K562 (cell line): ENCODE measurements around the gene GZMH. TPM values are rescaled to one million over a fixed set of nuclear protein-coding genes. Genes with fewer than 3 reads are reported as not detected.
"Not testable (repeated sequence)": the region's sequence is repeated elsewhere in the genome, so short reads cannot be mapped to it uniquely, and the experiment has no call there.

Experiments used
- ATAC-seq: fragments of 200-7000 bp; cut with Tn5 transposase; 3 replicates; pipeline ENCODE4 v1.9.1; 2020; ENCODE audit warnings: moderate library complexity
- BruUV-seq: library from RNA; stranded (reverse); fragments of 400-500 nt; replicated peaks from 2 replicates; lab custom pipeline; 2021; lab: Mats Ljungman, UMichigan
- CTCF ChIA-PET: fragments of 300-600 bp; formaldehyde crosslinking; extraction: SDS; loops from one replicate; lab custom pipeline; 2021; ENCODE audit warnings: low intra/inter-chr PET ratio; lab: Yijun Ruan, JAX
- POLR2A ChIA-PET: fragments of 300-600, 350-650 bp; sonication (Branson Sonifier 250); formaldehyde crosslinking; extraction: SDS; loops from one replicate; lab custom pipeline; 2021; ENCODE audit warnings: antibody characterized with exemption, inconsistent platforms; lab: Yijun Ruan, JAX
- DNase-seq, 4 experiments: peaks; one replicate each; pipeline versions ENCODE4 v3.0.0 to v3.0.0-alpha.2; 2011 to 2018; ENCODE audit warnings: low spot score in 3 of 4, mixed read lengths in 3 of 4; ENCODE audit errors: extremely low read depth in 1 of 4
- FAIRE-seq: peaks from 2 replicates; lab custom pipeline; 2011; peaks lifted over from hg19 to GRCh38; lab: Jason Lieb, UNC
- H2AFZ ChIP-seq: 2 replicates; pipeline ENCODE4 v1.6.0; 2011; ENCODE audit warnings: low read depth, low read length, control low read depth, inconsistent platforms
- H3K27ac ChIP-seq: fragments of 200-600 bp; 3 replicates; pipeline ENCODE4 v1.8.0; 2011; ENCODE audit warnings: low read depth, mild to moderate bottlenecking, control low read depth, inconsistent platforms, low read length, moderate library complexity, mixed read lengths; ENCODE audit errors: extremely low read depth
- H3K27me3 ChIP-seq, 2 experiments: fragments of 300-600 bp in 1 of 2; 2 replicates in 1 of 2; 3 replicates in 1 of 2; pipeline versions ENCODE4 v1.6.0 to v1.8.0; 2011; ENCODE audit warnings: inconsistent platforms in 2 of 2, low read length in 2 of 2, mild to moderate bottlenecking in 1 of 2, mixed read lengths in 1 of 2, moderate library complexity in 1 of 2; ENCODE audit not compliant: control insufficient read depth in 2 of 2, insufficient read depth in 2 of 2
- H3K36me3 ChIP-seq: fragments of 300-600 bp; 3 replicates; pipeline ENCODE4 v1.8.0; 2011; ENCODE audit warnings: mild to moderate bottlenecking, low read length, inconsistent platforms; ENCODE audit not compliant: control insufficient read depth, insufficient read depth
- H3K4me1 ChIP-seq, 2 experiments: fragments of 200-600 bp in 1 of 2; replicated peaks in 1 of 2; 2 replicates in 1 of 2; 3 replicates in 1 of 2; pipeline versions ENCODE4 v1.5.1 to v1.8.0; 2011; ENCODE audit warnings: inconsistent platforms in 2 of 2, low read length in 2 of 2, mild to moderate bottlenecking in 1 of 2, mixed read lengths in 1 of 2, moderate library complexity in 1 of 2; ENCODE audit not compliant: control insufficient read depth in 2 of 2, insufficient read depth in 2 of 2
- H3K4me2 ChIP-seq: 2 replicates; pipeline ENCODE4 v1.6.1; 2011; ENCODE audit warnings: low read length, control low read depth, inconsistent platforms, mixed read lengths; ENCODE audit not compliant: insufficient read depth
- H3K4me3 ChIP-seq: fragments of 200-600 bp; sonication (generic), shearing (Covaris generic); 2 replicates; pipeline ENCODE4 v1.5.1; 2016; ENCODE audit warnings: control low read depth, inconsistent platforms
- H3K79me2 ChIP-seq: fragments of 200-600 bp; 3 replicates; pipeline ENCODE4 v1.8.0; 2011; ENCODE audit warnings: low read length, inconsistent platforms; ENCODE audit not compliant: control insufficient read depth, insufficient read depth
- H3K9ac ChIP-seq, 2 experiments: 2 replicates each; pipeline versions ENCODE4 v1.6.0 to v1.6.1; 2011; ENCODE audit warnings: low read depth in 2 of 2, low read length in 2 of 2, control low read depth in 1 of 2, inconsistent platforms in 1 of 2, mild to moderate bottlenecking in 1 of 2, mixed read lengths in 1 of 2; ENCODE audit not compliant: insufficient read depth in 1 of 2
- H3K9me1 ChIP-seq: one replicate; pipeline ENCODE4 v1.6.0; 2011; ENCODE audit warnings: inconsistent platforms, mild to moderate bottlenecking, low read length, moderate library complexity; ENCODE audit not compliant: control insufficient read depth, insufficient read depth
- H3K9me3 ChIP-seq: replicated peaks from 2 replicates; pipeline ENCODE4 v1.5.1; 2011; ENCODE audit warnings: low read depth, low read length, inconsistent platforms; ENCODE audit not compliant: control insufficient read depth, insufficient read depth
- H4K20me1 ChIP-seq: replicated peaks from 2 replicates; pipeline ENCODE4 v1.6.1; 2011; ENCODE audit warnings: low read length, inconsistent platforms, mixed read lengths; ENCODE audit not compliant: control insufficient read depth, insufficient read depth
- C11orf30 ChIP-seq: fragments of 450-650 bp; IDR thresholded peaks from 2 replicates; pipeline ENCODE4 v1.6.1; 2016; ENCODE audit warnings: low read depth, mild to moderate bottlenecking
- CHAMP1 ChIP-seq: fragments of 450-650 bp; IDR thresholded peaks from 2 replicates; pipeline ENCODE4 v1.6.1; 2016; ENCODE audit warnings: mild to moderate bottlenecking
- LEF1 ChIP-seq: fragments of 450-650 bp; IDR thresholded peaks from 2 replicates; pipeline ENCODE4 v1.6.1; 2016; ENCODE audit warnings: mild to moderate bottlenecking
- PHF20 ChIP-seq: fragments of 450-650 bp; IDR thresholded peaks from 2 replicates; pipeline ENCODE4 v1.6.1; 2018; ENCODE audit not compliant: partially characterized antibody
- SAP30 ChIP-seq: fragments of 200-600 bp; sonication (generic); IDR thresholded peaks from 2 replicates; pipeline ENCODE4 v1.6.1; 2012; ENCODE audit warnings: borderline replicate concordance, low read depth, mild to moderate bottlenecking, moderate library complexity, low read length, control low read depth, inconsistent platforms; ENCODE audit not compliant: insufficient read depth, poor library complexity, severe bottlenecking
- SREBF1 ChIP-seq: fragments of 150-350 bp; IDR thresholded peaks from 2 replicates; pipeline ENCODE4 v1.6.1; 2014; ENCODE audit warnings: antibody characterized with exemption, low read depth, low read length, borderline replicate concordance
- ZC3H11A ChIP-seq: IDR thresholded peaks from 2 replicates; pipeline ENCODE4 v1.6.1; 2012; ENCODE audit warnings: low read depth, low read length, improper control_type of control experiment
- ZC3H8 ChIP-seq: fragments of 450-650 bp; IDR thresholded peaks from 2 replicates; pipeline ENCODE4 v1.6.1; 2017
- ZNF444 ChIP-seq: fragments of 250-450 bp; sonication (Bioruptor Pico); IDR thresholded peaks from 2 replicates; pipeline ENCODE4 v1.4.0; 2020; ENCODE audit warnings: mild to moderate bottlenecking, moderate library complexity
- WGBS: fragments of 100-300 bp; shearing (Covaris generic); methylation state at CpG from one replicate; pipeline ENCODE4 v1.1.6; 2016; ENCODE audit warnings: low coverage, mixed read lengths; ENCODE audit not compliant: insufficient coverage; ENCODE audit errors: missing lambda C conversion rate; 5-methylcytosine and 5-hydroxymethylcytosine counted together
- in situ Hi-C: fragments of 300-500 bp; cut with MboI; formaldehyde crosslinking; loops from 4 replicates; pipeline ENCODE4 v1.15.0; 2018; ENCODE audit warnings: inconsistent platforms, mixed read lengths
- intact Hi-C: fragments of 100-400 bp; cut with micrococcal nuclease; formaldehyde crosslinking; loops from 2 replicates; pipeline ENCODE4 v1.14.2; 2022
- polyA plus RNA-seq, 8 experiments: library from polyadenylated mRNA; depleted of rRNA in 4 of 8; stranded (reverse) in 5 of 8; unstranded in 3 of 8; fragments of >200 nt; fragmentation: Nextera tagmentation in 2 of 8; fragmentation: Illumina TruSeq in 1 of 8; extraction: Ambion mirVana in 2 of 8; extraction: Trizol in 1 of 8; gene quantifications; 2 replicates each; pipeline versions ENCODE4 v1.2.1 to v1.2.3, GENCODE V29; 2011 to 2014; ENCODE audit warnings: inconsistent platforms in 1 of 8, missing spikeins in 1 of 8
- total RNA-seq, 7 experiments: library from RNA; depleted of rRNA in 6 of 7; stranded (reverse); fragments of >200 nt in 6 of 7; fragmentation: Illumina TruSeq in 2 of 7; extraction: Trizol in 2 of 7; gene quantifications; 2 replicates each; pipeline versions ENCODE4 v1.2.1 to v1.2.3, GENCODE V29; 2011 to 2021; ENCODE audit warnings: low replicate concordance in 1 of 7
- TF ChIP-seq, protein P1 (sequence below): fragments of 250-450 bp; sonication (Bioruptor Pico); IDR thresholded peaks from 2 replicates; pipeline ENCODE4 v1.9.0; 2021; ENCODE audit warnings: mild to moderate bottlenecking
- TF ChIP-seq, protein P2 (sequence below), 2 experiments: fragments of 450-650 bp in 1 of 2; sonication (generic) in 1 of 2; formaldehyde crosslinking; conservative IDR thresholded peaks; 2 replicates each; pipeline versions ENCODE4 v1.4.0 to v1.8.1; 2020 to 2022; ENCODE audit warnings: mild to moderate bottlenecking in 1 of 2, missing genetic modification reagents in 1 of 2

GZMH gene
- total and polyA plus RNA-seq, 9 of the 15 experiments (the other 6 are each of a cell fraction or from before 2014, with no cell fraction given): not detected

- TF ChIP-seq C11orf30 (no peak), ZNF444 (CRISPR knock-in tag) (no peak)
- TF ChIP-seq, protein P1, sequence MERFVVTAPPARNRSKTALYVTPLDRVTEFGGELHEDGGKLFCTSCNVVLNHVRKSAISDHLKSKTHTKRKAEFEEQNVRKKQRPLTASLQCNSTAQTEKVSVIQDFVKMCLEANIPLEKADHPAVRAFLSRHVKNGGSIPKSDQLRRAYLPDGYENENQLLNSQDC: no peak
These were observed at the start of gene GZMH (continued) for GRCh38 chr14:24609655-24610344.

- 8% methylated on average over 1 of the region's 1 CpG for WGBS
- intact Hi-C loops, H3K27ac ChIP-seq, H3K9me1 ChIP-seq, H3K36me3 ChIP-seq, POLR2A ChIA-PET, FAIRE-seq, H3K27me3 ChIP-seq, H3K4me1 ChIP-seq, H4K20me1 ChIP-seq, DNase-seq, ATAC-seq, H3K9me3 ChIP-seq, H3K79me2 ChIP-seq, H3K4me3 ChIP-seq, CTCF ChIA-PET, H2AFZ ChIP-seq, H3K9ac ChIP-seq, H3K4me2 ChIP-seq, in situ Hi-C loops, BruUV-seq: not testable (repeated sequence)
These were observed 38.9 kb upstream of the GZMH start for GRCh38 chr14:24648361-24648760.

- no peaks in the 10 kb centered on the region for H3K9me3 ChIP-seq
- DNase-seq: no peak
- H3K9me1 ChIP-seq: no peaks in the 10 kb centered on the region
- 0% methylated on average over 3 of the region's 3 CpGs for WGBS
- H3K36me3 ChIP-seq: no peaks in the 10 kb centered on the region
- H3K27ac ChIP-seq: no peak overlapping the region
- no peak overlapping the region for H3K4me3 ChIP-seq
- intact Hi-C loops: no loop called here
- in situ Hi-C loops: no loop called here
- no peaks in the 10 kb centered on the region for H3K27me3 ChIP-seq
- H3K4me2 ChIP-seq: no peak overlapping the region
- no peaks in the 10 kb centered on the region for H3K4me1 ChIP-seq
- H3K9ac ChIP-seq: no peak overlapping the region
- no peaks in the 10 kb centered on the region for H4K20me1 ChIP-seq
- H2AFZ ChIP-seq: no peak overlapping the region
- no peak for FAIRE-seq
- POLR2A ChIA-PET: no interaction called here
- CTCF ChIA-PET: no interaction called here
- ATAC-seq: no peak
- H3K79me2 ChIP-seq: no peaks in the 10 kb centered on the region
- no TSS peak for BruUV-seq
- TF ChIP-seq, protein P2, sequence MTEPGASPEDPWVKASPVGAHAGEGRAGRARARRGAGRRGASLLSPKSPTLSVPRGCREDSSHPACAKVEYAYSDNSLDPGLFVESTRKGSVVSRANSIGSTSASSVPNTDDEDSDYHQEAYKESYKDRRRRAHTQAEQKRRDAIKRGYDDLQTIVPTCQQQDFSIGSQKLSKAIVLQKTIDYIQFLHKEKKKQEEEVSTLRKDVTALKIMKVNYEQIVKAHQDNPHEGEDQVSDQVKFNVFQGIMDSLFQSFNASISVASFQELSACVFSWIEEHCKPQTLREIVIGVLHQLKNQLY (CRISPR knock-in tag; conservative IDR thresholded peaks at IDR 0.05): no peak
- TF ChIP-seq SREBF1: no peak
- no peak for TF ChIP-seq SAP30
- no peak for TF ChIP-seq PHF20
- no peak for TF ChIP-seq CHAMP1
- TF ChIP-seq ZC3H8: no peak
- TF ChIP-seq ZC3H11A: no peak
- TF ChIP-seq LEF1: no peak
These were observed 30.4 kb upstream of the GZMH start for GRCh38 chr14:24639905-24640304.
